Measurements from ENCODE around the gene TBL1Y.

TBL1Y gene

DNA sequence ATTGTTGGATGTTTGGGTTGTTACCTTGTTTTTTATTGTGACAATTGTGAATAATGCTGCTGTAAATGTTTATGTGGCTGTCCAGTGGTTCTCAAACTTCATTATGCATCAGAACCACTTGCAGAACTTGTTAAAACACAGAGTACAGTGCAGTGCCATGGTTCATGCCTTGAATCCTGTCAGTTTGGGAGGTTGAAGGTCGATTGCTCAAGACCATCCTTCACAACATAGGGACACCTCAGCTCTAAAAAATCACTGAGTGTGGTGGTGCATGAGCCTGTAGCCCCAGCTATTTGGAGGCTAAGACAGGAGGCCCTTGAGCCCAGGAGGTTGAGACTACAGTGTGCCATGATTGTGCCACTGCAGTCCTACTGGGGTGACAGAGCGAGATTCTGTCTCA, 25.0 kb downstream of the TBL1Y start:
- Histone ChIP-seq H4K20me1 (ENCODE audit: low read depth, low read length) (no peaks in the 10 kb centered on the region), H3F3A (ENCODE audit: insufficient read depth) (no peaks in the 10 kb centered on the region), H3K9ac (ENCODE audit: low read length) (no peak overlapping the region), H3K36me3 (ENCODE audit: low read length) (no peaks in the 10 kb centered on the region), H3K79me2 (ENCODE audit: insufficient read depth, low read length) (no peaks in the 10 kb centered on the region), H3K9me2 (replicated peaks; ENCODE audit: insufficient read depth, low read length) (no peaks in the 10 kb centered on the region), H3K9me3 (ENCODE audit: insufficient read depth, low read length) (no peaks in the 10 kb centered on the region), H3K27ac (ENCODE audit: low read depth, low read length) (no peak overlapping the region), H3K4me3 (ENCODE audit: insufficient read depth, low read length, poor library complexity, severe bottlenecking) (no peak overlapping the region), H2AFZ (ENCODE audit: low read depth, low read length, severe bottlenecking) (no peak overlapping the region), H3K4me2 (ENCODE audit: low read depth, low read length, poor library complexity, severe bottlenecking) (no peak overlapping the region), H3K27me3 (ENCODE audit: low read length) (no peaks in the 10 kb centered on the region)
- no peak for TF ChIP-seq EZH2phosphoT487 (conservative IDR thresholded peaks at IDR 0.05; ENCODE audit: low read length)
- TF ChIP-seq, protein P1, sequence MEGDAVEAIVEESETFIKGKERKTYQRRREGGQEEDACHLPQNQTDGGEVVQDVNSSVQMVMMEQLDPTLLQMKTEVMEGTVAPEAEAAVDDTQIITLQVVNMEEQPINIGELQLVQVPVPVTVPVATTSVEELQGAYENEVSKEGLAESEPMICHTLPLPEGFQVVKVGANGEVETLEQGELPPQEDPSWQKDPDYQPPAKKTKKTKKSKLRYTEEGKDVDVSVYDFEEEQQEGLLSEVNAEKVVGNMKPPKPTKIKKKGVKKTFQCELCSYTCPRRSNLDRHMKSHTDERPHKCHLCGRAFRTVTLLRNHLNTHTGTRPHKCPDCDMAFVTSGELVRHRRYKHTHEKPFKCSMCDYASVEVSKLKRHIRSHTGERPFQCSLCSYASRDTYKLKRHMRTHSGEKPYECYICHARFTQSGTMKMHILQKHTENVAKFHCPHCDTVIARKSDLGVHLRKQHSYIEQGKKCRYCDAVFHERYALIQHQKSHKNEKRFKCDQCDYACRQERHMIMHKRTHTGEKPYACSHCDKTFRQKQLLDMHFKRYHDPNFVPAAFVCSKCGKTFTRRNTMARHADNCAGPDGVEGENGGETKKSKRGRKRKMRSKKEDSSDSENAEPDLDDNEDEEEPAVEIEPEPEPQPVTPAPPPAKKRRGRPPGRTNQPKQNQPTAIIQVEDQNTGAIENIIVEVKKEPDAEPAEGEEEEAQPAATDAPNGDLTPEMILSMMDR (IDR thresholded peaks at IDR 0.05; ENCODE audit: insufficient read depth, low read length, poor library complexity, severe bottlenecking), result no peak

DNA sequence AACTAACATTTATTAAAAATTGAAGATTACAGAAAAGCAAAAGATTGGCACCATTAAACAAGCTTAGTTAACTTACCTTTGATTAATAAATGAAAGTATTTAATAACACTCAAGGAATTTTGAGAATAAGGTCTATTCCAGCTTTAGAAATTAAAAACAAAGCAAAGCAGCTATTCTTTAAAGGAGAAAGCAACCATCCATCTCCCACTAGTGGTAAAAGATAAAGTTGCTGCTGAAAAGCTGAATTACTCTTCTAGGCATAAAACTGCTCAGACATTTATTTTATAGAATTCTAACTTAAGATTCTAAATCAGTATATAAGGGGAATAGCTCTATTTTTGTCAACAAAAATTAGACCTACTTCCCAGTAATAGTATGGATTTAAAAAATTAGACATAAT, 37.2 kb downstream of the TBL1Y start:
- no peak overlapping the region for H3K4me3 ChIP-seq (ENCODE audit: insufficient read depth, low read length, poor library complexity, severe bottlenecking)
- TF ChIP-seq EZH2phosphoT487 (conservative IDR thresholded peaks at IDR 0.05; ENCODE audit: low read length), result no peak
- TF ChIP-seq, protein P1 (IDR thresholded peaks at IDR 0.05; ENCODE audit: insufficient read depth, low read length, poor library complexity, severe bottlenecking), result no peak
- no peaks in the 10 kb centered on the region for H3K9me2 ChIP-seq (replicated peaks; ENCODE audit: insufficient read depth, low read length)
- no peaks in the 10 kb centered on the region for H3F3A ChIP-seq (ENCODE audit: insufficient read depth)
- no peak overlapping the region for H3K27ac ChIP-seq (ENCODE audit: low read depth, low read length)
- H3K9me3 ChIP-seq (ENCODE audit: insufficient read depth, low read length), result no peaks in the 10 kb centered on the region
- no peaks in the 10 kb centered on the region for H3K36me3 ChIP-seq (ENCODE audit: low read length)
- no peak overlapping the region for H3K4me2 ChIP-seq (ENCODE audit: low read depth, low read length, poor library complexity, severe bottlenecking)
- H2AFZ ChIP-seq (ENCODE audit: low read depth, low read length, severe bottlenecking), result no peak overlapping the region
- H3K9ac ChIP-seq (ENCODE audit: low read length), result no peak overlapping the region
- H3K27me3 ChIP-seq (ENCODE audit: low read length), result no peaks in the 10 kb centered on the region
- H3K79me2 ChIP-seq (ENCODE audit: insufficient read depth, low read length), result no peaks in the 10 kb centered on the region
- H4K20me1 ChIP-seq (ENCODE audit: low read depth, low read length), result no peaks in the 10 kb centered on the region

DNA sequence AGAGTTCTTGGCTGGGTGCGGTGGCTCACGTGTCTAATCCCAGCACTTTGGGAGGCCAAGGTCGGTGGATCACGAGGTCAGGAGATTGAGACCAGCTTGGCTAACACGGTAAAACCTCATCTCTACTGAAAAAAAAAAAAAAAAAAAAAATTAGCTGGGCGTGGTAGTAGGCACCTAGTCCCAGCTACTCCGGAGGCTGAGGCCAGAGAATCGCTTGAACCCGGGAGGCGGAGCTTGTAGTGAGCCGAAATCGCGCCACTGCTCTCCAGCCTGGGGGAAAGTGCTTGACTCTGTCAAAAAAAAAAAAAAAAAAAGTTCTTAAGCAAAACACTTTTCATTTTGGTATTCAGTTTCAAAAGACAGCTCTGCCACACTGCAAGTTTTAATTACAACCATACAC, 37.9 kb downstream of the TBL1Y start:
- H4K20me1 ChIP-seq (ENCODE audit: low read depth, low read length), result no peaks in the 10 kb centered on the region

More for the DNA sequence above, 37.9 kb downstream of the TBL1Y start:
- Histone ChIP-seq H3K79me2 (ENCODE audit: insufficient read depth, low read length) (no peaks in the 10 kb centered on the region), H3K4me3 (ENCODE audit: insufficient read depth, low read length, poor library complexity, severe bottlenecking) (no peak overlapping the region), H2AFZ (ENCODE audit: low read depth, low read length, severe bottlenecking) (no peak overlapping the region), H3K9me3 (ENCODE audit: insufficient read depth, low read length) (no peaks in the 10 kb centered on the region), H3K4me2 (ENCODE audit: low read depth, low read length, poor library complexity, severe bottlenecking) (no peak overlapping the region), H3K9me2 (replicated peaks; ENCODE audit: insufficient read depth, low read length) (no peaks in the 10 kb centered on the region), H3F3A (ENCODE audit: insufficient read depth) (no peaks in the 10 kb centered on the region), H3K27ac (ENCODE audit: low read depth, low read length) (no peak overlapping the region), H3K36me3 (ENCODE audit: low read length) (no peaks in the 10 kb centered on the region), H3K27me3 (ENCODE audit: low read length) (no peaks in the 10 kb centered on the region), H3K9ac (ENCODE audit: low read length) (no peak overlapping the region)
- TF ChIP-seq EZH2phosphoT487 (conservative IDR thresholded peaks at IDR 0.05; ENCODE audit: low read length), result no peak
- TF ChIP-seq, protein P1 (IDR thresholded peaks at IDR 0.05; ENCODE audit: insufficient read depth, low read length, poor library complexity, severe bottlenecking), result no peak

Measured in SU-DHL-6 (cell line).